Measurements from ENCODE around the gene P2RX6. TPM values are rescaled to one million over a fixed set of nuclear protein-coding genes. Genes with fewer than 3 reads are reported as not detected.
"Not testable (repeated sequence)": the region's sequence is repeated elsewhere in the genome, so short reads cannot be mapped to it uniquely, and the experiment has no call there.

The P2RX6 gene
- polyA plus RNA-seq, 1 experiment = 2.0 TPM

- no peaks in the 10 kb centered on the region for H3K36me3 ChIP-seq (ENCODE audit: control insufficient read depth, insufficient read depth, low read length)
- H3K27me3 ChIP-seq (ENCODE audit: control insufficient read depth, insufficient read depth, low read length) = peaks cover 7% of the 10 kb centered on the region
- TF ChIP-seq CTCF (IDR thresholded peaks at IDR 0.05; ENCODE audit: insufficient read depth, low read depth, low read length) = no peak
- H3K4me3 ChIP-seq (ENCODE audit: low read depth, low read length) = no peak overlapping the region
- ChIA-PET CTCF (no interaction called here), POLR2A (no interaction called here)
- DNase-seq (ENCODE audit: low read depth) = no peak
Observed at GRCh38 chr22:20968281-20968977, 46.5 kb upstream of the P2RX6 start.

- TF ChIP-seq CTCF (IDR thresholded peaks at IDR 0.05; ENCODE audit: insufficient read depth, low read depth, low read length) = no peak
- ChIA-PET CTCF (interaction anchor here (0.5 to 2.4 kb wide), 5 partner anchors 7 to 111 kb away, joined by 4 to 8 read pairs (median 5); partner anchors contain the start of gene LZTR1), POLR2A (no interaction called here)
- DNase-seq (ENCODE audit: low read depth) = no peak
- H3K36me3 ChIP-seq (ENCODE audit: control insufficient read depth, insufficient read depth, low read length) = no peaks in the 10 kb centered on the region
- no peak overlapping the region for H3K4me3 ChIP-seq (ENCODE audit: low read depth, low read length)
- H3K27me3 ChIP-seq (ENCODE audit: control insufficient read depth, insufficient read depth, low read length) = no peaks in the 10 kb centered on the region; the same call in 1 of the 2 replicates
Observed at GRCh38 chr22:20970939-20971657, 43.9 kb upstream of the P2RX6 start.

DNA sequence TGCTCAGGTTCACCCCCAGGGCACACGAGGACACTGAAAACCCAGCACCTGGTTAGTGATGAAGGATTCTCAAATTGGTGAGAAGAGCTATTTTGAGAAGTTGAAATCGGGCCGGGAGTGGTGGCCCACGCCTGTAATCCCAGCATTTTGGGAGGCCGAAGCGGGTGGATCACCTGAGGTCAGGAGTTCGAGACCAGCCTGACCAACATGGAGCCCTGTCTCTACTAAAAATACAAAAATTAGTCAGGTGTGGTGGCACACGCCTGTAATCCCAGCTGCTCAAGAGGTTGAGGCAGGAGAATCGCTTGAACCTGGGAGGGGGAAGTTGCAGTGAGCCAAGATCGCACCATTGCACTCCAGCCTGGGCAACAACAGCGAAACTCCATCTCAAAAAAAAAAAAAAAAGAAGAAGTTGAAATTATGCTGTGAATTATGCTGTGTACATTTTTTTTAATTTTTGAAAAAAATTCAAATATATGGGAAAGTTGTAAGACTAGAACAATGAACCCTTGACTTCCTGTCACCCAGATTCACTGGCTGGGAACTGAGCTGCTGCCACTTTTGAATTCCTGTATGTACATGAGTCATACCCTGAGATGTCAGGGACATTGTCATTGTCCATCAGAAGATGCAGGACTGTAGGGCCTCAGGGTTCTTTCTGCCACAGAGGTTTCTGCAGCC lies 42.8 kb upstream of the P2RX6 start:
- CTCF ChIA-PET = interaction anchor here (0.6 to 2.4 kb wide), 6 partner anchors 8 to 130 kb away, joined by 4 to 9 read pairs (median 6); partner anchors contain the start of gene LZTR1
- H3K27me3 ChIP-seq (ENCODE audit: control insufficient read depth, insufficient read depth, low read length); DNase-seq (ENCODE audit: low read depth); H3K4me3 ChIP-seq (ENCODE audit: low read depth, low read length); POLR2A ChIA-PET; H3K36me3 ChIP-seq (ENCODE audit: control insufficient read depth, insufficient read depth, low read length): not testable (repeated sequence)

GRCh38 chr22:20972933-20973577 lies 41.9 kb upstream of the P2RX6 start:
- ChIA-PET POLR2A (no interaction called here), CTCF (interaction anchor here (0.6 to 2.4 kb wide), 7 partner anchors 9 to 129 kb away, joined by 3 to 9 read pairs (median 5); partner anchors contain the start of gene LZTR1)
- no peak overlapping the region for H3K4me3 ChIP-seq (ENCODE audit: low read depth, low read length)
- no peaks in the 10 kb centered on the region for H3K27me3 ChIP-seq (ENCODE audit: control insufficient read depth, insufficient read depth, low read length)
- no peaks in the 10 kb centered on the region for H3K36me3 ChIP-seq (ENCODE audit: control insufficient read depth, insufficient read depth, low read length)
- DNase-seq (ENCODE audit: low read depth) = no peak
- TF ChIP-seq CTCF (IDR thresholded peaks at IDR 0.05; ENCODE audit: insufficient read depth, low read depth, low read length) = no peak

DNA sequence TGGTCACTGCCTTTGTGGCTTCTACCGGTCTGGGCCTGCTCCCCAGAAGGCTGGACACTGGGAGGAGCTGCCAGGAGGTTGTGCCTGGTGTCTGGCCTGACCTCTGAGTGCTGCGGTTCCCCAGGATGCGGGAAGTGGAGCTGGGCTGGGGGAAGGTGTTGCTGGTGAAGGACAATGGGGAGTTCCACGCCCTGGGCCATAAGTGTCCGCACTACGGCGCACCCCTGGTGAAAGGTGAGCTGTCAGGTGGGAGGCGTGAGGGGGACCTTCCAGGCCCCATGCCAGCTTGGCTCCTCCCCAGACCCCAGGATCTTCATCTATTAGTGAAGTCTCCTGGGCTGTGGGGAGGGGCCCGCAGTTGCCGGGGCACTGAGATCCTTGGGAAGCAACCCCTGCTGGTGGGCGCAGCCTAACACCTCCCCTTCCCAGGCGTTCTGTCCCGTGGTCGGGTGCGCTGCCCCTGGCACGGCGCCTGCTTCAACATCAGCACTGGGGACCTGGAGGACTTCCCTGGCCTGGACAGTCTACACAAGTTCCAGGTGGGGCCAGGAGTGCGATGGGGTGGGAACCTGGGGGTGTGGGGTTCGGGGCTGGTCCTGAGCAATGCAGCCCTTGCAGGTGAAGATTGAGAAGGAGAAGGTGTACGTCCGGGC lies 41.2 kb upstream of the P2RX6 start:
- Histone ChIP-seq H3K4me3 (ENCODE audit: low read depth, low read length) (no peak overlapping the region), H3K27me3 (ENCODE audit: control insufficient read depth, insufficient read depth, low read length) (no peaks in the 10 kb centered on the region; the same call in 1 of the 2 replicates), H3K36me3 (ENCODE audit: control insufficient read depth, insufficient read depth, low read length) (no peaks in the 10 kb centered on the region)
- CTCF ChIA-PET = interaction anchor here (0.7 to 1.8 kb wide), 4 partner anchors 9 to 88 kb away, joined by 3 to 9 read pairs (median 4); no protein-coding TSS in a partner anchor
- no peak for DNase-seq (ENCODE audit: low read depth)
- TF ChIP-seq CTCF (IDR thresholded peaks at IDR 0.05; ENCODE audit: insufficient read depth, low read depth, low read length) = no peak
- POLR2A ChIA-PET = no interaction called here
